Fibroblast of the aortic adventitia (primary cell): ENCODE data around the gene SNX17. TPM values are rescaled to one million over a fixed set of nuclear protein-coding genes. Genes with fewer than 3 reads are reported as not detected.
A peak's percentile ranks its signal among the peaks of the same experiment; 100 is the strongest.

Experiments used
- DNase-seq: peaks from one replicate; pipeline ENCODE4 v3.0.0-alpha.2; 2010; ENCODE audit warnings: low read depth
- H3K4me3 ChIP-seq: 2 replicates; pipeline ENCODE4 v1.5.1; 2011; ENCODE audit warnings: low read depth, mild to moderate bottlenecking, control low read depth, low read length, moderate library complexity
- total RNA-seq: library from RNA; depleted of rRNA; stranded (reverse); fragments of >200 nt; gene quantifications from 2 replicates; pipeline ENCODE4 v1.2.3, GENCODE V29; 2012; ENCODE audit warnings: low replicate concordance
- TF ChIP-seq, protein P1 (sequence below): IDR thresholded peaks from 2 replicates; pipeline ENCODE4 v1.5.1; 2011; ENCODE audit warnings: mild to moderate bottlenecking, low read length, control low read depth, inconsistent platforms; ENCODE audit not compliant: insufficient read depth

Gene SNX17
- total RNA-seq, 1 donor = 125 TPM

DNA sequence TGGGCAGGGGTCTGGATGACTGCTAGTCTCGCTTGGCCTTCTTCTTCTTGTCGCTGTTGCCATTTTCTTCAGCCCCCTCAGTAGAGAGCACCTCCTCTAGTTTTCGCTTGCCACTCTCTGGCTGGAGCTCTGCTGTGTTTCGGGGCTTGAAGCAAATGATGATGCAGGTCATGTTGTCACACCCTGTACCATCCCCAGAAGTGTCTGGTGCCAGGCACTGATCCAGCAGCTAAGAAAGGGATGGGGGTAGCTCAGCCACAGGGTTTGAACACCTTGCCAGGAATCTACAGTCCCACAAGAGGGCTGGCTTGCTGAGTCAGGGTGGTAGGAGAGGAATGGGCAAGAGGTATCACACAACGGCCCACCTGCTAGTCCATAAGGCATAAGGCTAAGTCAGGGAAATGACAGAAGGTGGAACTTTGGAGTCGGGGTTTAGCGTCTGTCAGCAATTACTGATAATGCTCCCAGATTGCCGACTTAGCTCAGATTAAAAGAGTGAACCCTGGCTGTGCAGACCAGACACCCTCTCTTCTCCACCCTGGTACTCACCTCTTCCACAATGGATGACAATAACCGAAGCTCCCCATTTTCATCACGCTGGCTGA lies 11.3 kb downstream of the SNX17 start:
- DNase-seq = no peak
- H3K4me3 ChIP-seq = no peak overlapping the region
- TF ChIP-seq, protein P1, sequence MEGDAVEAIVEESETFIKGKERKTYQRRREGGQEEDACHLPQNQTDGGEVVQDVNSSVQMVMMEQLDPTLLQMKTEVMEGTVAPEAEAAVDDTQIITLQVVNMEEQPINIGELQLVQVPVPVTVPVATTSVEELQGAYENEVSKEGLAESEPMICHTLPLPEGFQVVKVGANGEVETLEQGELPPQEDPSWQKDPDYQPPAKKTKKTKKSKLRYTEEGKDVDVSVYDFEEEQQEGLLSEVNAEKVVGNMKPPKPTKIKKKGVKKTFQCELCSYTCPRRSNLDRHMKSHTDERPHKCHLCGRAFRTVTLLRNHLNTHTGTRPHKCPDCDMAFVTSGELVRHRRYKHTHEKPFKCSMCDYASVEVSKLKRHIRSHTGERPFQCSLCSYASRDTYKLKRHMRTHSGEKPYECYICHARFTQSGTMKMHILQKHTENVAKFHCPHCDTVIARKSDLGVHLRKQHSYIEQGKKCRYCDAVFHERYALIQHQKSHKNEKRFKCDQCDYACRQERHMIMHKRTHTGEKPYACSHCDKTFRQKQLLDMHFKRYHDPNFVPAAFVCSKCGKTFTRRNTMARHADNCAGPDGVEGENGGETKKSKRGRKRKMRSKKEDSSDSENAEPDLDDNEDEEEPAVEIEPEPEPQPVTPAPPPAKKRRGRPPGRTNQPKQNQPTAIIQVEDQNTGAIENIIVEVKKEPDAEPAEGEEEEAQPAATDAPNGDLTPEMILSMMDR = no peak

- DNase-seq = no peak
- H3K4me3 ChIP-seq = no peak overlapping the region
- TF ChIP-seq, protein P1 = no peak
These were observed 20.6 kb downstream of the SNX17 start for GRCh38 chr2:27390822-27391679.

DNA sequence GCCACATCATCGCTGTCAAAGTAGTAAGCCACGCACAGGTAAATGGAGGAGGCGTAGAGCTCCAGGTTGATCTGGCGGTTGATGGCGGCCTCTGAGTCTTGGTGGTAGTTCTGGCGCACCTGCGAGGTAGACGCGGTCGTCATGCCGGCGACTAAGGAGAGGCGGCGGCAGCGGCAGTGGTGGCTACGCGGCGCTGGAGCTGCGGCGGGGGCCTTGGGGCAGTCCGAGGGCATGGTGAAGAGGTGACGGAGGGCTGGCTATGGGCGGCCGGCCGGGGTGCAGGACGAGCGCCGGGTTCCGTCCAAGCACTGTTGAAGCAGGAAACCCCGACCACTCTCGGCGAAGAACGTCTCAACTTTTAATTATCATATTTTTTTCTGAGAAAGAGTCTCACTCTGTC lies 22.8 kb downstream of the SNX17 start:
- TF ChIP-seq, protein P1 = no peak

DNA sequence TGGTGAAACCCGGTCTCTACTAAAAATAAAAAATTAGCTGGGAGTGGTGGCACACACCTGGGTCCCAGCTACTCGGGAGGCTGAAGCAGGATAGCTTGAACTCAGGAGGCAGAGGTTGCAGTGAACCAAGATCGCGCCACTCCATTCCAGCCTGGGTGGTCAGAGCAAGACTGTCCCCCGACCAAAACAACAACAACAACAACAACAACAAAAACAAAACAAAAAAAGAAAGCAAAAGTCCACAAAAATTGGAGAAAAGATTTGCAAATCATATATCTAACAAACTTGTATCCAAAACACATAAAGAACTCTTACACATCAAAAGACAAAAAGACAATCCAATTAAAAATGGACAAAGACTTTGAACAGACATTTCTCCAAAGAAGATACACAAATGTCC lies 28.5 kb downstream of the SNX17 start:
- TF ChIP-seq, protein P1 = no peak
- no peak overlapping the region for H3K4me3 ChIP-seq
- DNase-seq = no peak

More for the DNA sequence above, 22.8 kb downstream of the SNX17 start:
- no peak overlapping the region for H3K4me3 ChIP-seq
- no peak for DNase-seq

- DNase-seq = no peak
- TF ChIP-seq, protein P1 = no peak
- H3K4me3 ChIP-seq = no peak overlapping the region
These were observed 30.1 kb downstream of the SNX17 start for GRCh38 chr2:27400348-27401135.

DNA sequence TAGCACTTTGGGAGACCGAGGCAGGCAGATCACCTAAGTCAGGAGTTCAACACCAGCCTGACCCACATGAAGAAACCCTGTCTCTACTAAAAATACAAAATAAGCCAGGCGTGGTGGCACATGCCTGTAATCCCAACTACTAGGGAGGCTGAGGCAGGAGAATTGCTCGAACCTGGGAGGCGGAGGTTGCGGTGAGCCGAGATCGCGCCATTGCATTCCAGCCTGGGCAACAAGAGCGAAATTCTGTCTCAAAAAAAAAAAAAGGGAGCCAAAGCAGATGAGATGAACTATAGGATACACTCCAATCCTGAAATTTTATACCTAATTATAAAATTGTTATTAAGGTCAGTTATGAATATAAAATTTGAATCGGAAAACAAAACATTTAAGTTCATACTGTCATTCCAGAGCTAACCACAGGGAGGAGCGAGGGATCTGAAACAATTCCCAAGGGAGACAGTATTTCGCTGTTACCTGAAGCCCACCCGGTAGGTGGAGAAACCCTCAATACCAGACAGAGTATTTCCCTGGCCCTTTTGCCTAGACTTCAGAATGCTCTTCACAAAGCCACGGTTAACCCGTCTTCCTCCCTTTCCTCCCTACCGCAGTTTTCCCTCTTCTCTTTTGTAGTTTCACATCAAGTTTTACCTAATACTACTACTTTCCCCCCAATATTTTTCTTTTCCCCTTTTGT lies 37.5 kb downstream of the SNX17 start:
- TF ChIP-seq, protein P1 = peak; percentile 67
- peak; percentile 70 for DNase-seq
- H3K4me3 ChIP-seq = peak overlapping the region; percentile 87
